ENCODE measurements around the gene IFNL2.
"Not testable (repeated sequence)": the region's sequence is repeated elsewhere in the genome, so short reads cannot be mapped to it uniquely, and the experiment has no call there.

IFNL2 gene

GRCh38 chr19:39296906-39297305 lies 28.7 kb downstream of the IFNL2 start:
- DNase-seq (ENCODE audit: low read depth in 2 of 2) = no peak

DNA sequence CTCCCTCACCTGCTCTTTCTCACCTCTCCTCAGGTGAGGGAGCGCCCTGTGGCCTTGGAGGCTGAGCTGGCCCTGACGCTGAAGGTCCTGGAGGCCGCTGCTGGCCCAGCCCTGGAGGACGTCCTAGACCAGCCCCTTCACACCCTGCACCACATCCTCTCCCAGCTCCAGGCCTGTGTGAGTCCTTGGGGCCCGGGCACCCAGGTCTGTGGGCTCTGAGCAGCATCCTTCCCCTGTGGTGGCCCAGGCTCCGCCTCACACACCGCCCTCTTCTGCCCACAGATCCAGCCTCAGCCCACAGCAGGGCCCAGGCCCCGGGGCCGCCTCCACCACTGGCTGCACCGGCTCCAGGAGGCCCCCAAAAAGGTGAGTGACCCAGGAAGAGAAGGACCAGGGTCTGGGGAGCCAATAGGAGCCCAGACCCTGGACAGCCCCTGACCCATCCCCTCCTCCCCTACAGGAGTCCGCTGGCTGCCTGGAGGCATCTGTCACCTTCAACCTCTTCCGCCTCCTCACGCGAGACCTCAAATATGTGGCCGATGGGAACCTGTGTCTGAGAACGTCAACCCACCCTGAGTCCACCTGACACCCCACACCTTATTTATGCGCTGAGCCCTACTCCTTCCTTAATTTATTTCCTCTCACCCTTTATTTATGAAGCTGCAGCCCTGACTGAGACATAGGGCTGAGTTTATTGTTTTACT lies 29.9 kb downstream of the IFNL2 start:
- peak in 1 of 2 donors; percentile 7 for DNase-seq (ENCODE audit: low read depth in 2 of 2)

DNA sequence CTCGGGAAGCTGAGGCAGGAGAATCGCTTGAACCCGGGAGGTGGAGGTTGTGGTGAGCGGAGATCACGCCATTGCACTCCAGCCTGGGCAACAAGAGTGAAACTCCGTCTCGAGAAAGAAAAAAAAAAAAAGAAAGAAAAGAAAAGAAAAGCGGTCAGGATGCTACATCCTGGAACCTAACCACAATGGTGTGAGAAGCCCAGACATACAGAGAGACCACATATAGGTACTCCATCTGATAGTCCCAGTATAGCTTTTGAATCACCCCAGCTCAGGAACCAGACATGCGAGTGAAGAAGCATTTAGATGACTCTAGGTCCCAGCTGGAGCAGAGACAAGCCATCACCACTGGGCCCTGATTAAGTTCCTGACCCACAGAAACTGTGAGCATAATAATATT lies 31.2 kb downstream of the IFNL2 start:
- DNase-seq (ENCODE audit: low read depth in 2 of 2) = no peak

- DNase-seq (ENCODE audit: low read depth in 2 of 2) = no peak
Measured at GRCh38 chr19:39299832-39300231, 31.6 kb downstream of the IFNL2 start.

DNA sequence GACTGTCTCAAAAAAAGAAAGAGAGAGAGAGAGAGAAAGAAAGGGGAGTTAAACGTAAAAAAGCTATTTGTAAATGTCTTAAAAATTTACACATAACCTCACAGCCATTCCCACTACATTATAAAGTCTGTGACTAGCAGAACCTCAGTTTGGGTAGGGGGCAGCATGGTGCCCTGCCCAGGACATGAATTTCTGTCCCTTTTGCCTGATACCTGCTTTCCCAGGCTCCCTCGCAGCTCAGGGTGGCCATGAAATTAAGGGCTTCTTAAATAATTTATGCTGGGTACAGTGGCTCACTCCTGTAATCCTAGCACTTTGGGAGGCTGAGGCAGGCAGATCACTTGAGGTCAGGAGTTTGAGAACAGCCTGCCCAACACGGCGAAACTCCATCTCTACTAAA lies 32.8 kb downstream of the IFNL2 start:
- no peak for DNase-seq (ENCODE audit: low read depth in 2 of 2)

DNA sequence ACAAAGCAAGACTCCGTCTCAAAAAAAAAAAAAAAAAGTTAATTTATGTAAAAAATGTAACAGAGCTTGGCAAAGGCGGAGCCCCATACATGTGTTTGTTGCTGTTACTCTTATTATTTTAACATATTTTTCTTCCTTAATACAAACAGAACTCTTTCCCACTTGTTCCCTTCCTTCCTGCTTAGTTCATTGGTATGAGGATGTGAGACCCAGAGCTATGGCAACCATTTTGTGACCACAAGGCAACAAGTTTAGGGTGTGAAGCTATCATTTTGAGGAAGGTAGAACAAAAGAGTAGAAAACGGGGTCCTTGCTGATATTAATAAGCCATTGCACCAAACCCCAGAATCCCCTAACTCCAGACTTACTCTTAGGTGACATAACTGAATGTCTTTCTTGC lies 33.4 kb downstream of the IFNL2 start:
- no peak for DNase-seq (ENCODE audit: low read depth in 2 of 2)

DNA sequence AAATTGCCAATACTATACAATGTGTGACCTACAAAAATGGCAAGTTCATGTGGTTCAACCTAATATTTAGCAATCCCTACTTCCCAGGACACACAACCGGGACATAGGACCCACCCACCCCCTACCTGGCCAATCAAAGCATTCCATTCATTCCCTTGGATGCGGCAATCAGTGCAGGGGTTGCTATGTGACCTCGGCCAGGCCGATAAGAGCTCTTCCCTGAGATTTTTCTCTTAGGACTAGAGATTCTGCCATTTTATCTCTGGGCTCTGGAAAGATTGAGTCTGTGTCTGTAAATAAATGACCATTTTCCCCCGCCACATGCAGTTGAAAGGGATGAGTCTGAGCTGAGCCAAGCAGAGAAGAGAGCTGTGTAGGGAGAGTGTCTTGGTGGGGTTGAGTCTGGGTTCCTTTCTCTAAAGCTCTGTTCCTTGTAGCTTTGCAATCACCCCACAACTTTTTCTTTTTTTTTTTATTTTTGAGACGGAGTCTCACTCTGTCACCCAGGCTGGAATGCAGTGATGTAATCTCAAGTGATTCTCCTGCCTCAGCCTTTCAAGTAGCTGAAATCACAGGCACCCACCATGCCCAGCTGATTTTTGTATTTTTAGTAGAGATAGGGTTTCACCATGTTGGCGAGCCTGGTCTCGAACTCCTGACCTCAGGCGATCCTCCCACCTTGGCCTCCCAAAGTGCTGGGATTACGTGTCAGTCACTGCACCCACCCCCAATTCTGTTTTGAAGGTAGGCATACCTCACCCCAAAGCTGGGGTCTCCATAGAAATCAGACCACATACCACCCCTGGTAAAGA lies 35.4 kb downstream of the IFNL2 start:
- DNase-seq (ENCODE audit: low read depth in 2 of 2) = no peak

- DNase-seq (ENCODE audit: low read depth in 2 of 2) = no peak
Measured at GRCh38 chr19:39304185-39304513, 36.0 kb downstream of the IFNL2 start.

GRCh38 chr19:39304701-39305571 lies 36.7 kb downstream of the IFNL2 start:
- no peak for DNase-seq (ENCODE audit: low read depth in 2 of 2)

- DNase-seq (ENCODE audit: low read depth in 2 of 2) = no peak
Measured at GRCh38 chr19:39306075-39306474, 37.9 kb downstream of the IFNL2 start.

- DNase-seq (ENCODE audit: low read depth in 2 of 2) = no peak
Measured at GRCh38 chr19:39307046-39307821, 39.0 kb downstream of the IFNL2 start.

GRCh38 chr19:39307822-39308530 lies 39.8 kb downstream of the IFNL2 start:
- no peak for DNase-seq (ENCODE audit: low read depth in 2 of 2)

GRCh38 chr19:39308531-39309304 lies 40.5 kb downstream of the IFNL2 start:
- DNase-seq (ENCODE audit: low read depth in 2 of 2) = no peak

DNA sequence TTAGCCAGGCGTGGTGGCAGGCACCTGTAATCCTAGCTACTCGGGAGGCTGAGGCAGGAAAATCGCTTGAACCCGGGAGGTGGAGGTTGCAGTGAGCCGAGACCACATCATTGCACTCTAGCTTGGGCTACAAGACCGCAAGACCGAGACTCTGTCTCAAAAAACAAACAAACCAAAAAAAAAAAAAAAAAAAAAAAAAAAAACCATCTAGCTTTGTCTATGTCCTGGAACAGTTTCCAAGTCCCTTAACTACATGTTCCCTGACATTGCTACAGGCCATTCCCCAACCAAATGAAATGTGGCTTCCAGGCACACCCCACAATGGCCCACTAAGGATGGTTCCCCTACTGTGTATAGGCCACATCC lies 41.1 kb downstream of the IFNL2 start:
- DNase-seq (ENCODE audit: low read depth in 2 of 2) = not testable (repeated sequence)

DNA sequence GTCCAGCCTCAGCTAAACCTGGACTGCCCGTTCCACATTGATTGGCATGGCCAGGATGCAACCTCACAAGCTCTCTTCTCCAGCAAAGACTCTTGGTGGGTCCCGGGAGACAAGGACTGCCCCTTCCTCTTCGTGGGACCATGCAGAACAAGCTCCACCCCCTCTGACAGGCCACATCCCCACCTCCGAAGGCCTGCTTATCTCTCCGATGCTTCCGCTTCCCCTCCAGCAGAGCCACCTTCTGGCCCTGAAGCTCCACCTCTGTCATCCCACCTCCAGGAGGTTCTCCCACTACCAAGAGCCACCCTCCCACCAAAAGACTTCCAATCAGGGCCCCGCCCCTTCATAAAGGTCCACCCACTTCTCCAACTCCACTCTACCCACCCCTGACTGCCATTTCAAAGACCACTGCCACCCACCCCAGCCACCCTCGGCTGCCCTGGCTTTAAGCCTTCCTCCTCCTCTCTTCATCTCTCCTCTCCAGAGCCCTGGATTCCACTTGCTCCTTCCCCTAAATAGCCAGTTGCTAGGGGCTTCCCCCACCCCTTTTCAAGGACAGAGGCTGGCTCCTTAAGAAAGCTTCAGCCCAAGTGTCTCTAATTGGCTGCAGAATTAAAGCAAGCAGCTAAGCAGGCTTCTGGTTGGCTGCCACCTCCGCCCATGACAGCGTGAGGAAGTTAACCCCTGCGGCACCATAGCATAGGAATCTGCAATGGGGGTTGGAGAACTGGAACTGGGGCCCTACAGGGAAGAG lies 42.5 kb downstream of the IFNL2 start:
- no peak for DNase-seq (ENCODE audit: low read depth in 2 of 2)

- DNase-seq (ENCODE audit: low read depth in 2 of 2) = no peak
Measured at GRCh38 chr19:39314016-39314728, 46.0 kb downstream of the IFNL2 start.

GRCh38 chr19:39315933-39316332 lies 47.7 kb downstream of the IFNL2 start:
- DNase-seq (ENCODE audit: low read depth in 2 of 2) = no peak

DNA sequence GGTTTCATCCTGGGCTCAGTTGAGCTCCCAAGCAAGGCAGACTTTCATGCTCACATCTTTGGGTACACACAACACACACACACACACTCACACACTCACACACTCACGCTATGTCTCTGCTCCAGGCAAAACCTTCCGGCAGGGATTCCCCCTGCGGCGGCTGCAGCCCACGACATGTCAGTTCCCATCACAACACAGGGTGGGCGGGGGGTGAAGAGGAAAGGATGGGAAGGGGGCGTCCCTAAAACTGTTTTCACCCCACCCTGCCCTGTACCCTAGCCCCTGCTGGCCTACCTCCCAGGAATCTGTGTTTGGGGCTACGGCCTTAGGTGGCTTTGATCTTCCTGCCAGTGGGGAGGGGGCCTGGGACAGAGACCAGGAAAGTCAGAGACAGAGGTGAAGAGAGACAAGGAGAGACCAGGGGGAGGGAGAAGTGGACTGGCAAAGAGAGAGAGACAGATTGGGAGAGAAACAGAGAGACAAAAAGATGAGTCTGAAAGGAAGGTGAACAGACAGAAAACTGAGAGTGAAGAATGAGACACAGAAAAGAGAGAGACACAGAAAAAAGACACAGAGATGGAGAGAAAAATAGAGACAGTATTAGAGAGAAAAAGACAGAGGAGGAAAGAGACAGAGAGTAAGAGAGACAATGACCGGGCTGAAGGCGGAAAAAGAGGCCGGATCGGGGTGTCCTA lies 48.6 kb downstream of the IFNL2 start:
- DNase-seq (ENCODE audit: low read depth in 2 of 2) = no peak
